Glutamatergic neuron (in vitro differentiated cells): ENCODE measurements around the gene TRIM63. TPM values are rescaled to one million over a fixed set of nuclear protein-coding genes. Genes with fewer than 3 reads are reported as not detected.
A peak's percentile ranks its signal among the peaks of the same experiment; 100 is the strongest.

ENCODE experiments used
- DNase-seq: peaks from one replicate; pipeline ENCODE4 v3.0.0; 2022
- H3K27ac Mint-ChIP-seq: one replicate; pipeline ENCODE4 v1.8.0; 2020; ENCODE audit warnings: mild to moderate bottlenecking, mixed read lengths, inconsistent platforms; ENCODE audit not compliant: unreplicated experiment
- H3K27me3 Mint-ChIP-seq: one replicate; pipeline ENCODE4 v1.8.0; 2020; ENCODE audit warnings: mild to moderate bottlenecking, moderate library complexity, mixed read lengths, inconsistent platforms; ENCODE audit not compliant: unreplicated experiment
- H3K36me3 Mint-ChIP-seq: one replicate; pipeline ENCODE4 v1.8.0; 2020; ENCODE audit warnings: mild to moderate bottlenecking, mixed read lengths, inconsistent platforms; ENCODE audit not compliant: unreplicated experiment
- H3K4me1 Mint-ChIP-seq: one replicate; pipeline ENCODE4 v1.8.0; 2020; ENCODE audit warnings: mild to moderate bottlenecking, low read depth, mixed read lengths, inconsistent platforms; ENCODE audit not compliant: unreplicated experiment
- H3K4me3 Mint-ChIP-seq: one replicate; pipeline ENCODE4 v1.8.0; 2020; ENCODE audit warnings: mild to moderate bottlenecking, mixed read lengths, inconsistent platforms; ENCODE audit not compliant: unreplicated experiment
- H3K9me3 Mint-ChIP-seq: one replicate; pipeline ENCODE4 v1.8.0; 2020; ENCODE audit warnings: mild to moderate bottlenecking, moderate library complexity, mixed read lengths, inconsistent platforms; ENCODE audit not compliant: unreplicated experiment
- CTCF ChIP-seq: fragments of 200-600 bp; sonication (generic); IDR thresholded peaks from one replicate; pipeline ENCODE4 v1.5.0; 2021; ENCODE audit not compliant: partially characterized antibody, unreplicated experiment
- total RNA-seq: library from RNA; stranded (reverse); fragmentation: NEBNext Ultra II Directional; extraction: Animal tissue kit (Norgen Biotek cat#: 25700); gene quantifications from one replicate; pipeline ENCODE4 v1.2.1, GENCODE V29; 2021; ENCODE audit not compliant: unreplicated experiment

Gene TRIM63
- total RNA-seq, 1 donor from 2014 or later: not detected

DNA sequence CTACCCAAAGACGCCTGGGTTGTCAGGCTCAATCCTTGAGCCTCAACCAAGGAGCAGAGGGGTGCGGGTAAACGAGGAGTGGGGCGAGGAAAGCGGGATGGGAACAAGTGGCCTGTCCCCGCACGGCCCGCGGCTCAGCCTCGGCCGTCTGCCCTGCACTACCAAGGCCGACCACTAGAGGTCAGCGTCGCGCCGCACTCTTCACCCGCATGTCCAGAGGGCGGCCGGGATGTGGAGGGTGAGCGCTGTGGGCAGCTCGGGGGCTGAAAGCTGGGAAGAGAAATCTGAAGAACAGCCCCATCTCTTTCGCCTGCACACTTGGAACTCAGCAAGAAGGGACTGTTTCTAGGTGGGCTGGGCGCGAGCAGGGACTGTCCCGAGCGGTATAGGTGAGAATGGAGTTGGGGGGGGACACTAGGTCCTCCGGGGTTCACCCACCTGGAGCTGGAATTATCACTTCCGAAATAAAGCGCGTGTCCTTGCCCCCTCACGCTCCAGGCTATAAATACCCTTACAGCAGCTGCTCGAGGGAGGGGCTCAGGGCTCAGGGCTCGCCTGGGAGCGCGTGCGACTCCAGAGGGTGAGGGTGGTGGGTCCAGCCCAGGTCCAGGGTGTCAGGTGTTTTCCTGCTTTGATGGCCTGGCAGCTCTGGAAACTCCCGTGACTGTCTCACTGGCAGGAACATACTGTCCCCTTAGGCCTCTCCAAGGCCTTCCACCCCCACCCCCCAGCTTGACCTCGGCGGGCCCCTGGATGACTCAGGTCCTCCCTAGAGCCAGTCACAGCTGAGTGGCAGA, 31.3 kb downstream of the TRIM63 start:
- Mint-ChIP-seq H3K27ac (no peak overlapping the region), H3K4me1 (peaks cover under 1% of the 10 kb centered on the region), H3K36me3 (no peaks in the 10 kb centered on the region), H3K9me3 (peaks cover 8% of the 10 kb centered on the region), H3K4me3 (peak overlapping the region; percentile 94), H3K27me3 (peaks cover 5% of the 10 kb centered on the region)
- DNase-seq: peak; percentile 90
- peak; percentile 100 for TF ChIP-seq CTCF

- H3K27ac Mint-ChIP-seq: no peak overlapping the region
These were observed 32.0 kb downstream of the TRIM63 start for GRCh38 chr1:26035203-26035958.

DNA sequence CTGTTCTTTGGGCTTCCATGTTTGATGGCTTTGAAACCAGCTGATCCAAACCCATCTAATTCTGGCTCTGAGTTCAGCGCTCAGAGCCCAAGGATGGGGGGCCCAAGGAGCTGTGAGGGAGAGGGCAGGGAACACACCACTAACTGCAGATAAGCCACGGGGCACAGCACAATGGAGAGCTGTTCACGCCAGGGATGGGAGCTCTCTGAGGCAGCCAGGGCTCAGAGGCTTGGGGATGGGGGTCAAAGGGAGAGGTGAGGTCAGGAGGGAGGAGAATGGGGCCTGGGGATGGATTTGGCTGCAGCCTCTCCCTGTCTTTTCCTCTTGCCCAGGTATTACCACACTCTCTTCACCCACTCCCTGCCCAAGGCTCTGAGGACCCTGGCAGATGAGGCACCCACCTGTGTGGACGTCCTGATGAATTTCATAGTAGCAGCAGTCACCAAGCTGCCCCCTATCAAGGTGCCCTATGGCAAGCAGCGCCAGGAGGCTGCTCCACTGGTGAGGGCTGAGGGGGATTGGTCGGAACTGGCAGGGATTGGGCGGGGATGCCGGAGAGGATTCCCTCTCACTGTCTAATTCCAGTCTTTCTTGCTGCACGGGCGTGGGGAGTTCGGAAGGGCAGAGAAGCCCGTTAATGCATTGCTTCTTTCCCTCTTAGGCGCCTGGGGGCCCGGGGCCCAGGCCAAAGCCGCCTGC, 32.8 kb downstream of the TRIM63 start:
- DNase-seq: no peak
- Mint-ChIP-seq H3K4me1 (peaks cover 3% of the 10 kb centered on the region), H3K36me3 (no peaks in the 10 kb centered on the region), H3K9me3 (peaks cover 8% of the 10 kb centered on the region), H3K27me3 (peaks cover 8% of the 10 kb centered on the region), H3K4me3 (peak overlapping the region; percentile 89), H3K27ac (no peak overlapping the region)
- no peak for TF ChIP-seq CTCF

More at GRCh38 chr1:26035203-26035958, 32.0 kb downstream of the TRIM63 start:
- H3K27me3 Mint-ChIP-seq: peaks cover 8% of the 10 kb centered on the region
- peak overlapping the region; percentile 94 for H3K4me3 Mint-ChIP-seq
- TF ChIP-seq CTCF: no peak
- DNase-seq: peak; percentile 95
- no peaks in the 10 kb centered on the region for H3K36me3 Mint-ChIP-seq
- H3K4me1 Mint-ChIP-seq: peaks cover 3% of the 10 kb centered on the region
- H3K9me3 Mint-ChIP-seq: peaks cover 8% of the 10 kb centered on the region

- Mint-ChIP-seq H3K4me3 (no peak overlapping the region), H3K4me1 (peaks cover 3% of the 10 kb centered on the region), H3K36me3 (no peaks in the 10 kb centered on the region), H3K9me3 (peaks cover 6% of the 10 kb centered on the region), H3K27ac (no peak overlapping the region), H3K27me3 (peaks cover 8% of the 10 kb centered on the region)
- DNase-seq: no peak
- no peak for TF ChIP-seq CTCF
These were observed 34.6 kb downstream of the TRIM63 start for GRCh38 chr1:26032656-26033357.
